ENCODE results near the gene ATXN7L2. TPM values are rescaled to one million over a fixed set of nuclear protein-coding genes. Genes with fewer than 3 reads are reported as not detected.

The ATXN7L2 gene
- total and polyA plus RNA-seq, 2 of the 8 experiments (the other 6 are each of a cell fraction or from before 2014, with no cell fraction given) = 8.1 to 9.3 TPM

DNA sequence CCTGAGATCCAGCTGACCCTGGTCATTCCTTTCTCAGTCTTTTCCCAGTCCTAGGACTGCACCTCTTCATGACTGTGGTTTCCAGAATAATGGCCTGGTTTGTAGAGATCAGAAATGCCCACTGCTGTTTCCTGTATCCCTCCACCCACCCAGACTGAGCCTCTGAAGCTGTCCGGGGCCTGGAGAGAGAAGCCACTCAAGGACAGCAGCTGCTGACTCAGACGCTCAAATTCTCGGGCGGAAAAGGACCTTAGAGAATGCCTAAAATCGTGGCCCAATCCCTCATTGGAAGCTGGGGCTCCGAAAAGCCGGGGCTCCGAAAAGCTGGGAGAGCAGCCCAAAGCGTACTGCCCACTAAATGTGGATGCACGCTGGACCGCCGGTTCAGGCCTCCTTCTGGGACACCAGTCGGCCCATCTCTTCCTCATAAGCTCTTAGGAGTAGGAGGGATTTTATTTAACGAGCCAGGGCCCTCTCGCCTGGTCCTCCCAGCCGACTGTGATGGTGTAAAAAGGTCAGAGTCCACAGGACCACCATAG lies 48.2 kb downstream of the ATXN7L2 start (continued):
- no peak for TF ChIP-seq BACH1 (IDR thresholded peaks at IDR 0.05; ENCODE audit: low read length)
- TF ChIP-seq CEBPB (IDR thresholded peaks at IDR 0.05; ENCODE audit: low read depth, low read length) = no peak
- no peak for TF ChIP-seq CHD2 (IDR thresholded peaks at IDR 0.05; ENCODE audit: low read length)
- TF ChIP-seq EGR1 (IDR thresholded peaks at IDR 0.05; ENCODE audit: borderline replicate concordance, low read depth, low read length) = no peak
- no peak for TF ChIP-seq KDM4A (IDR thresholded peaks at IDR 0.05; ENCODE audit: low read depth, low read length, severe bottlenecking)
